ENCODE measurements around the gene BAMBI. TPM values are rescaled to one million over a fixed set of nuclear protein-coding genes. Genes with fewer than 3 reads are reported as not detected.

BAMBI gene

GRCh38 chr10:28732091-28732490 is 54.8 kb downstream of the BAMBI start:
- H2BK120ac ChIP-seq (ENCODE audit: low read depth, low read length): no peak overlapping the region
- no peaks in the 10 kb centered on the region for H3K4me1 ChIP-seq (ENCODE audit: control insufficient read depth, insufficient read depth, low read depth, low read length)
- no peaks in the 10 kb centered on the region for H3K79me1 ChIP-seq (replicated peaks; ENCODE audit: low read length, poor library complexity, severe bottlenecking)
- 90% methylated on average over 8 of the region's 8 CpGs for WGBS
- H3K14ac ChIP-seq (ENCODE audit: low read length in 2 of 2): no peak overlapping the region
- H3K9me3 ChIP-seq (ENCODE audit: control insufficient read depth, low read length): peaks cover 8% of the 10 kb centered on the region
- H2BK5ac ChIP-seq (ENCODE audit: low read depth, low read length, poor library complexity, severe bottlenecking): no peak overlapping the region
- no peak overlapping the region for H3K4me2 ChIP-seq (ENCODE audit: low read length, poor library complexity, severe bottlenecking)
- no peak overlapping the region for H2AK5ac ChIP-seq (ENCODE audit: low read length, severe bottlenecking)
- H3K27me3 ChIP-seq (ENCODE audit: control insufficient read depth in 1 of 2, insufficient read depth in 1 of 2, low read length in 2 of 2): peaks cover 0 to 6% of the 10 kb centered on the region in 2 experiments
- no peaks in the 10 kb centered on the region for H3K36me3 ChIP-seq (ENCODE audit: control insufficient read depth in 1 of 2, insufficient read depth in 2 of 2, low read depth in 1 of 2, low read length in 2 of 2)
- no peak overlapping the region for H3K27ac ChIP-seq (ENCODE audit: low read length, poor library complexity, severe bottlenecking)
- no peak overlapping the region for H4K91ac ChIP-seq (ENCODE audit: low read length)
- no peak for DNase-seq
- no peak overlapping the region for H3K18ac ChIP-seq (ENCODE audit: low read depth in 1 of 2, low read length in 2 of 2)
- H2BK15ac ChIP-seq (ENCODE audit: low read depth, poor library complexity, severe bottlenecking): no peak overlapping the region
- no peak overlapping the region for H2AFZ ChIP-seq (ENCODE audit: low read depth, low read length)
- peak overlapping the region in 1 of 2 experiments; percentile 35 for H3K4ac ChIP-seq (ENCODE audit: low read depth in 1 of 2, low read length in 2 of 2)
- H4K8ac ChIP-seq (ENCODE audit: low read length): no peak overlapping the region
- no peak overlapping the region for H3K4me3 ChIP-seq (ENCODE audit: insufficient read depth in 1 of 2, low read depth in 1 of 2, low read length in 2 of 2)
- no peak overlapping the region for H2BK12ac ChIP-seq (ENCODE audit: low read length in 2 of 2)
- no peak overlapping the region for H3K23ac ChIP-seq (ENCODE audit: low read length in 2 of 2)
- no peak overlapping the region for H3K9ac ChIP-seq (ENCODE audit: low read length)

Small RNA genes lying within 50 kb of the gene (small RNA-seq; reads per million reads assigned to genes)
- not detected for gene RNU4ATAC6P (ENCODE audit: low read depth)
- gene RNU6-1067P (ENCODE audit: low read depth): not detected
